GM12864 (cell line): ENCODE data around the gene ANKK1.

Experiments
- DNase-seq: peaks from one replicate; pipeline ENCODE4 v3.0.0-alpha.2; 2011; ENCODE audit warnings: low read depth
- H3K4me3 ChIP-seq: 2 replicates; pipeline ENCODE4 v1.5.1; 2011; ENCODE audit warnings: mild to moderate bottlenecking, low read depth, low read length, control low read depth
- CTCF ChIP-seq: IDR thresholded peaks from 2 replicates; pipeline ENCODE4 v1.5.1; 2011; ENCODE audit warnings: low read depth, mild to moderate bottlenecking, moderate library complexity, low read length, control low read depth, inconsistent platforms; ENCODE audit errors: missing control alignments

Gene ANKK1

GRCh38 chr11:113397821-113398220 is 10.2 kb downstream of the ANKK1 start:
- no peak for DNase-seq
- no peak for TF ChIP-seq CTCF
- no peak overlapping the region for H3K4me3 ChIP-seq

- no peak for TF ChIP-seq CTCF
- no peak overlapping the region for H3K4me3 ChIP-seq
- DNase-seq: no peak
Measured at GRCh38 chr11:113398669-113399430, 11.3 kb downstream of the ANKK1 start.

GRCh38 chr11:113400631-113401230 is 13.2 kb downstream of the ANKK1 start:
- H3K4me3 ChIP-seq: no peak overlapping the region
- no peak for DNase-seq
- no peak for TF ChIP-seq CTCF

GRCh38 chr11:113401718-113402117 is 14.1 kb downstream of the ANKK1 start:
- no peak overlapping the region for H3K4me3 ChIP-seq
- no peak for DNase-seq
- TF ChIP-seq CTCF: no peak

- DNase-seq: no peak
- TF ChIP-seq CTCF: no peak
Measured at GRCh38 chr11:113404859-113405430, 17.4 kb downstream of the ANKK1 start.

GRCh38 chr11:113405724-113406478 is 18.3 kb downstream of the ANKK1 start:
- DNase-seq: no peak
- no peak overlapping the region for H3K4me3 ChIP-seq
- TF ChIP-seq CTCF: no peak

More at GRCh38 chr11:113404859-113405430, 17.4 kb downstream of the ANKK1 start:
- H3K4me3 ChIP-seq: no peak overlapping the region
